ENCODE measurements around the gene TMEM244. TPM values are rescaled to one million over a fixed set of nuclear protein-coding genes. Genes with fewer than 3 reads are reported as not detected.

TMEM244 gene
- total and polyA plus RNA-seq, 10 donors, result not detected

- TF ChIP-seq POLR2AphosphoS5 (IDR thresholded peaks at IDR 0.05), result no peak
- TF ChIP-seq POLR2A (IDR thresholded peaks at IDR 0.05), result no peak
- Histone ChIP-seq H3K27me3 (replicated peaks in 1 of 7) (no peaks in the 10 kb centered on the region), H3K27ac (no peak overlapping the region), H3K9me3 (peaks cover 0 to 5% (median 0%) of the 10 kb centered on the region in 8 donors), H3K4me1 (peaks cover 0 to 4% (median 0%) of the 10 kb centered on the region in 6 donors), H3K4me3 (no peak overlapping the region), H3K36me3 (no peaks in the 10 kb centered on the region)
- intact Hi-C loops (cut with DNase I; ENCODE audit: low total_unique reads), result no loop called here
- WGBS, 5 donors, result 76 to 94% (median 90%) methylated on average over 4 of the region's 4 CpGs
- no peak for DNase-seq
Observed at GRCh38 chr6:129865013-129865412, 3.9 kb upstream of the TMEM244 start.

GRCh38 chr6:129863664-129864063 is 2.5 kb upstream of the TMEM244 start:
- H3K4me1 ChIP-seq, result peaks cover 0 to 4% (median 0%) of the 10 kb centered on the region in 6 donors
- no peaks in the 10 kb centered on the region for H3K36me3 ChIP-seq
- H3K27me3 ChIP-seq (replicated peaks in 1 of 7), result no peaks in the 10 kb centered on the region
- TF ChIP-seq POLR2A (IDR thresholded peaks at IDR 0.05) (no peak), POLR2AphosphoS5 (IDR thresholded peaks at IDR 0.05) (no peak)
- TF ChIP-seq, protein P1, sequence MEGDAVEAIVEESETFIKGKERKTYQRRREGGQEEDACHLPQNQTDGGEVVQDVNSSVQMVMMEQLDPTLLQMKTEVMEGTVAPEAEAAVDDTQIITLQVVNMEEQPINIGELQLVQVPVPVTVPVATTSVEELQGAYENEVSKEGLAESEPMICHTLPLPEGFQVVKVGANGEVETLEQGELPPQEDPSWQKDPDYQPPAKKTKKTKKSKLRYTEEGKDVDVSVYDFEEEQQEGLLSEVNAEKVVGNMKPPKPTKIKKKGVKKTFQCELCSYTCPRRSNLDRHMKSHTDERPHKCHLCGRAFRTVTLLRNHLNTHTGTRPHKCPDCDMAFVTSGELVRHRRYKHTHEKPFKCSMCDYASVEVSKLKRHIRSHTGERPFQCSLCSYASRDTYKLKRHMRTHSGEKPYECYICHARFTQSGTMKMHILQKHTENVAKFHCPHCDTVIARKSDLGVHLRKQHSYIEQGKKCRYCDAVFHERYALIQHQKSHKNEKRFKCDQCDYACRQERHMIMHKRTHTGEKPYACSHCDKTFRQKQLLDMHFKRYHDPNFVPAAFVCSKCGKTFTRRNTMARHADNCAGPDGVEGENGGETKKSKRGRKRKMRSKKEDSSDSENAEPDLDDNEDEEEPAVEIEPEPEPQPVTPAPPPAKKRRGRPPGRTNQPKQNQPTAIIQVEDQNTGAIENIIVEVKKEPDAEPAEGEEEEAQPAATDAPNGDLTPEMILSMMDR (IDR thresholded peaks at IDR 0.05 in 8 of 11, conservative IDR thresholded peaks at IDR 0.05 in 3 of 11), result no peak
- H3K27ac ChIP-seq, result no peak overlapping the region
- 91 to 98% (median 92%) methylated on average over 6 of the region's 6 CpGs for WGBS, 5 donors
- intact Hi-C loops (cut with DNase I; ENCODE audit: low total_unique reads), result no loop called here
- DNase-seq, result no peak
- peaks cover 0 to 5% (median 0%) of the 10 kb centered on the region in 8 donors for H3K9me3 ChIP-seq
- H3K4me3 ChIP-seq, result no peak overlapping the region

DNA sequence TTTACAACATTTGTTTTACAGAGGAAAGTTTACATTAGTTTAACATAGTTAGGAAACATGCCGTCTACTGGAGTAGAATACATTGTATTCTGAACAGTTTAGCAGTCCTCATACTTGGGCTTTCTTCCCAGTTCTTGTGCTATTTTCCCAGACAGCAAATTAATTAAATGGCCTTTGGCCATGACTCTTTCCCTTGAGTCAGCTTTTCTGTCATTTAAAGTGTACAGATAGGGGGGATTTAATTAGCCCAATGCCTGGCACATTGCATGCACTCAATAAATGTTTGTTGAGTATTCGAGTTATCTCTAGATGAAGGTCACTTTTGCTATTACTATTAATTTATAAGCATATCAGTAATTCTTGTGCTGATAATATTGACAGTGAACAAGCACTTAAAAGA is 1.6 kb downstream of the TMEM244 start:
- no peaks in the 10 kb centered on the region for H3K27me3 ChIP-seq (replicated peaks in 1 of 7)
- intact Hi-C loops (cut with DNase I; ENCODE audit: low total_unique reads), result no loop called here
- peaks cover 0 to 4% (median 0%) of the 10 kb centered on the region in 6 donors for H3K4me1 ChIP-seq
- WGBS, 5 donors, result 53 to 76% (median 70%) methylated on average over 2 of the region's 2 CpGs
- H3K4me3 ChIP-seq, result no peak overlapping the region
- no peak overlapping the region for H3K27ac ChIP-seq
- peaks cover 0 to 4% (median 0%) of the 10 kb centered on the region in 8 donors for H3K9me3 ChIP-seq
- no peaks in the 10 kb centered on the region for H3K36me3 ChIP-seq
- DNase-seq, result no peak
- TF ChIP-seq, protein P1 (IDR thresholded peaks at IDR 0.05 in 8 of 11, conservative IDR thresholded peaks at IDR 0.05 in 3 of 11), result no peak
- TF ChIP-seq POLR2A (IDR thresholded peaks at IDR 0.05), result no peak
- no peak for TF ChIP-seq POLR2AphosphoS5 (IDR thresholded peaks at IDR 0.05)

DNA sequence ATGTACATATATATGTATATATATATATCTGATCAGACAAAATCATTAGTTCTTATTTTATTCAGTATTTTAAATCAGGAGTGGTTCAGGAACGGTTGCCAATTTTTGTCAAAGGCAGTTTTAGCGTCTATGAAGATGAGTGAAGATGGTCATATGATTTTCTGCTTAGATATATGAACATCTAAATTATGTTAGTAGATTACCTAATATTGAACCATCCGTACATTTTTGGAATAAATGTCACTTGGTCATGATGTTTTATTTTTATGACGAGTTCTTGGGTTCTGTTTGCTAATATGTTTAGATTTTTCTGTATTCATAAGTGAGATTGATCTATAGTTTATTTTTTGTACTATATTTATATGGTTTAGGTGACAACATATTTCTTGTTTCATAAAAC is 3.3 kb downstream of the TMEM244 start:
- TF ChIP-seq, protein P1 (IDR thresholded peaks at IDR 0.05 in 8 of 11, conservative IDR thresholded peaks at IDR 0.05 in 3 of 11), result no peak
- TF ChIP-seq POLR2AphosphoS5 (IDR thresholded peaks at IDR 0.05) (no peak), POLR2A (IDR thresholded peaks at IDR 0.05) (no peak)
- intact Hi-C loops (cut with DNase I; ENCODE audit: low total_unique reads), result no loop called here
- 64 to 83% (median 73%) methylated on average over 4 of the region's 4 CpGs for WGBS, 5 donors
- Histone ChIP-seq H3K36me3 (no peaks in the 10 kb centered on the region), H3K27ac (no peak overlapping the region), H3K4me3 (no peak overlapping the region), H3K9me3 (peaks cover 0 to 4% (median 0%) of the 10 kb centered on the region in 8 donors), H3K4me1 (peaks cover 0 to 4% (median 0%) of the 10 kb centered on the region in 6 donors), H3K27me3 (replicated peaks in 1 of 7) (no peaks in the 10 kb centered on the region)
- no peak for DNase-seq
